HepG2 (cell line): ENCODE measurements around the gene SEC14L1. TPM values are rescaled to one million over a fixed set of nuclear protein-coding genes. Genes with fewer than 3 reads are reported as not detected.

Experiments
- AKAP8 ChIP-seq: sonication (generic); formaldehyde crosslinking; IDR thresholded peaks from 2 replicates; pipeline ENCODE4 v1.5.1; 2020; ENCODE audit warnings: mild to moderate bottlenecking, missing genetic modification reagents
- CBX5 ChIP-seq: sonication (generic); formaldehyde crosslinking; IDR thresholded peaks from 2 replicates; pipeline ENCODE4 v1.4.0; 2020; ENCODE audit warnings: missing genetic modification reagents, borderline replicate concordance
- DPF2 ChIP-seq: sonication (generic); formaldehyde crosslinking; IDR thresholded peaks from 2 replicates; pipeline ENCODE4 v1.4.0; 2020; ENCODE audit warnings: mild to moderate bottlenecking, low read depth, missing genetic modification reagents, borderline replicate concordance
- FOXK2 ChIP-seq: fragments of 450-650 bp; IDR thresholded peaks from 2 replicates; pipeline ENCODE4 v1.6.1; 2016
- GABPA ChIP-seq, 2 experiments: IDR thresholded peaks; 2 replicates each; pipeline ENCODE4 v1.6.1; 2011 to 2016; ENCODE audit warnings: low read depth in 2 of 2, low read length in 1 of 2, missing biosample characterization in 1 of 2, missing genetic modification characterization in 1 of 2
- HNRNPUL1 ChIP-seq: fragments of 200-400 bp; formaldehyde crosslinking; IDR thresholded peaks from 2 replicates; pipeline ENCODE4 v1.6.1; 2017; ENCODE audit warnings: low read depth, mild to moderate bottlenecking, low read length, moderate library complexity
- MEIS1 ChIP-seq: sonication (generic); formaldehyde crosslinking; IDR thresholded peaks from 2 replicates; pipeline ENCODE4 v1.9.0; 2021; ENCODE audit warnings: mild to moderate bottlenecking, missing genetic modification reagents, moderate library complexity, borderline replicate concordance
- MXD4 ChIP-seq: IDR thresholded peaks from 2 replicates; pipeline ENCODE4 v1.6.1; 2016; ENCODE audit warnings: mild to moderate bottlenecking, missing biosample characterization, missing genetic modification reagents
- MXI1 ChIP-seq: IDR thresholded peaks from 3 replicates; pipeline ENCODE4 v1.6.1; 2012; ENCODE audit warnings: low read depth, low read length, inconsistent platforms, borderline replicate concordance
- MYPOP ChIP-seq: sonication (generic); formaldehyde crosslinking; IDR thresholded peaks from 2 replicates; pipeline ENCODE4 v1.8.1; 2023; ENCODE audit warnings: mild to moderate bottlenecking, moderate library complexity, missing genetic modification reagents
- RNF219 ChIP-seq: sonication (generic); formaldehyde crosslinking; IDR thresholded peaks from 2 replicates; pipeline ENCODE4 v1.5.0; 2020; ENCODE audit warnings: mild to moderate bottlenecking, missing genetic modification reagents
- SALL1 ChIP-seq: sonication (generic); formaldehyde crosslinking; IDR thresholded peaks from 2 replicates; pipeline ENCODE4 v1.8.0; 2022; ENCODE audit warnings: mild to moderate bottlenecking, missing genetic modification reagents
- SAP130 ChIP-seq: IDR thresholded peaks from 2 replicates; pipeline ENCODE4 v1.6.1; 2016; ENCODE audit warnings: low read depth
- SOX5 ChIP-seq: IDR thresholded peaks from 2 replicates; pipeline ENCODE4 v1.6.1; 2016; ENCODE audit warnings: borderline replicate concordance
- TBX2 ChIP-seq: sonication (generic); formaldehyde crosslinking; IDR thresholded peaks from 2 replicates; pipeline ENCODE4 v1.5.0; 2020; ENCODE audit warnings: missing genetic modification reagents, mild to moderate bottlenecking, borderline replicate concordance
- TFDP2 ChIP-seq: sonication (generic); formaldehyde crosslinking; IDR thresholded peaks from 2 replicates; pipeline ENCODE4 v1.4.0; 2020; ENCODE audit warnings: missing genetic modification reagents
- TSC22D2 ChIP-seq: sonication (generic); formaldehyde crosslinking; IDR thresholded peaks from 2 replicates; pipeline ENCODE4 v1.5.1; 2020; ENCODE audit warnings: missing genetic modification reagents, mild to moderate bottlenecking, borderline replicate concordance
- WIZ ChIP-seq: sonication (generic); formaldehyde crosslinking; IDR thresholded peaks from 2 replicates; pipeline ENCODE4 v1.5.1; 2020; ENCODE audit warnings: mild to moderate bottlenecking, missing genetic modification reagents
- ZNF280D ChIP-seq: sonication (generic); formaldehyde crosslinking; IDR thresholded peaks from 2 replicates; pipeline ENCODE4 v1.5.1; 2020; ENCODE audit warnings: mild to moderate bottlenecking, missing genetic modification reagents
- ZNF34 ChIP-seq: sonication (generic); formaldehyde crosslinking; IDR thresholded peaks from 2 replicates; pipeline ENCODE4 v1.4.0; 2020; ENCODE audit warnings: mild to moderate bottlenecking, missing genetic modification reagents, borderline replicate concordance
- ZNF383 ChIP-seq: sonication (generic); formaldehyde crosslinking; IDR thresholded peaks from 2 replicates; pipeline ENCODE4 v1.4.0; 2020; ENCODE audit warnings: missing genetic modification reagents, mild to moderate bottlenecking, borderline replicate concordance
- ZNF780A ChIP-seq: sonication (generic); formaldehyde crosslinking; IDR thresholded peaks from 2 replicates; pipeline ENCODE4 v1.8.0; 2022; ENCODE audit warnings: mild to moderate bottlenecking, missing genetic modification reagents, moderate library complexity
- ZNF792 ChIP-seq: IDR thresholded peaks from 2 replicates; pipeline ENCODE4 v1.6.1; 2016
- polyA plus RNA-seq, 8 experiments: library from polyadenylated mRNA; depleted of rRNA in 3 of 8; stranded (reverse) in 7 of 8; unstranded in 1 of 8; fragments of >200 nt; fragmentation: Illumina TruSeq in 4 of 8; extraction: Trizol in 4 of 8; gene quantifications; 2 replicates each; pipeline versions ENCODE4 v1.2.1 to v1.2.3, GENCODE V29; 2011 to 2016; ENCODE audit warnings: low read depth in 4 of 8, missing spikeins in 1 of 8, mixed read lengths in 1 of 8; ENCODE audit not compliant: insufficient read depth in 1 of 8
- total RNA-seq, 5 experiments: library from RNA; depleted of rRNA; stranded (reverse); fragments of >200 nt; fragmentation: Illumina TruSeq; extraction: Trizol; gene quantifications; 2 replicates each; pipeline ENCODE4 v1.2.3, GENCODE V29; 2016; ENCODE audit warnings: low read depth in 1 of 5

The SEC14L1 gene
- total and polyA plus RNA-seq, 2 of the 13 experiments (the other 11 are each of a cell fraction or from before 2014, with no cell fraction given) = 26.3 to 43.9 TPM

- TF ChIP-seq AKAP8 (CRISPR knock-in tag) (no peak), MEIS1 (no peak), ZNF792 (no peak), MXI1 (no peak), TBX2 (CRISPR knock-in tag) (no peak), RNF219 (no peak), TSC22D2 (CRISPR knock-in tag) (no peak), ZNF780A (CRISPR knock-in tag) (no peak), FOXK2 (no peak), DPF2 (CRISPR knock-in tag) (no peak), ZNF280D (CRISPR knock-in tag) (no peak), ZNF383 (CRISPR knock-in tag) (no peak; the same call in 1 of the 2 replicates), HNRNPUL1 (no peak), MXD4 (CRISPR knock-in tag) (peak; percentile 29; the same call in 1 of the 2 replicates), MYPOP (no peak), SALL1 (CRISPR knock-in tag) (peak; percentile 54; the same call in 1 of the 2 replicates), CBX5 (CRISPR knock-in tag) (no peak), ZNF34 (CRISPR knock-in tag) (no peak; the same call in 1 of the 2 replicates), TFDP2 (CRISPR knock-in tag) (no peak), GABPA (IDR thresholded peaks at IDR 0.05; ENCODE audit: low read depth, low read length) (no peak), GABPA (CRISPR knock-in tag; IDR thresholded peaks at IDR 0.05; ENCODE audit: low read depth) (no peak), SOX5 (peak; percentile 41; the same call in 1 of the 2 replicates), SAP130 (peak; percentile 57), WIZ (CRISPR knock-in tag) (no peak)
Observed at GRCh38 chr17:77148077-77148939, 7.5 kb downstream of the SEC14L1 start (continued).
